KBM-7 (cell line): ENCODE measurements around the gene CELA2B.
"Not testable (repeated sequence)": the region's sequence is repeated elsewhere in the genome, so short reads cannot be mapped to it uniquely, and the experiment has no call there.

Experiments used
- DNase-seq: peaks from one replicate; pipeline ENCODE4 v3.0.0-alpha.2; 2015
- in situ Hi-C: fragments of 300-500 bp; cut with MboI; formaldehyde crosslinking; loops from 2 replicates; pipeline ENCODE4 v1.14.3; 2020; ENCODE audit warnings: low sequenced_read_pairs, low pct_unique_long_range_greater_than_20kb, mixed read lengths

Gene CELA2B

GRCh38 chr1:15463064-15463800, 12.7 kb upstream of the CELA2B start:
- in situ Hi-C loops, DNase-seq: not testable (repeated sequence)

- in situ Hi-C loops, DNase-seq: not testable (repeated sequence)
These were observed 12.0 kb upstream of the CELA2B start for GRCh38 chr1:15463926-15464322.

- peak; percentile 18 for DNase-seq
- in situ Hi-C loops: no loop called here
These were observed 10.2 kb upstream of the CELA2B start for GRCh38 chr1:15465674-15466073.

GRCh38 chr1:15466955-15467625, 8.8 kb upstream of the CELA2B start:
- in situ Hi-C loops, DNase-seq: not testable (repeated sequence)

- no peak for DNase-seq
- in situ Hi-C loops: no loop called here
These were observed 7.8 kb upstream of the CELA2B start for GRCh38 chr1:15468145-15468544.

GRCh38 chr1:15469361-15469760, 6.5 kb upstream of the CELA2B start:
- no peak for DNase-seq
- in situ Hi-C loops: no loop called here

- DNase-seq, in situ Hi-C loops: not testable (repeated sequence)
These were observed 6.0 kb upstream of the CELA2B start for GRCh38 chr1:15469821-15470448.

- in situ Hi-C loops, DNase-seq: not testable (repeated sequence)
These were observed 4.8 kb upstream of the CELA2B start for GRCh38 chr1:15471067-15471466.

- in situ Hi-C loops, DNase-seq: not testable (repeated sequence)
These were observed 4.2 kb upstream of the CELA2B start for GRCh38 chr1:15471723-15472122.

- in situ Hi-C loops: no loop called here
- no peak for DNase-seq
These were observed 3.3 kb upstream of the CELA2B start for GRCh38 chr1:15472587-15472986.

- no peak for DNase-seq
- in situ Hi-C loops: no loop called here
These were observed 1.0 kb downstream of the CELA2B start for GRCh38 chr1:15476927-15477326.

GRCh38 chr1:15477646-15478212, 1.8 kb downstream of the CELA2B start:
- in situ Hi-C loops: no loop called here

GRCh38 chr1:15479654-15480347, 3.9 kb downstream of the CELA2B start:
- in situ Hi-C loops: no loop called here
- no peak for DNase-seq

More at GRCh38 chr1:15477646-15478212, 1.8 kb downstream of the CELA2B start:
- DNase-seq: no peak

GRCh38 chr1:15482455-15482854, 6.6 kb downstream of the CELA2B start:
- in situ Hi-C loops, DNase-seq: not testable (repeated sequence)

- DNase-seq, in situ Hi-C loops: not testable (repeated sequence)
These were observed 7.2 kb downstream of the CELA2B start for GRCh38 chr1:15482983-15483543.

- no peak for DNase-seq
These were observed 8.1 kb downstream of the CELA2B start for GRCh38 chr1:15483971-15484370.

GRCh38 chr1:15484443-15484842, 8.5 kb downstream of the CELA2B start:
- in situ Hi-C loops, DNase-seq: not testable (repeated sequence)

More at GRCh38 chr1:15483971-15484370, 8.1 kb downstream of the CELA2B start:
- in situ Hi-C loops: no loop called here

GRCh38 chr1:15485636-15486035, 9.7 kb downstream of the CELA2B start:
- in situ Hi-C loops: no loop called here
- no peak for DNase-seq
